HG03521 (cell line): ENCODE data around the gene GATAD2B.
"Not testable (repeated sequence)": the region's sequence is repeated elsewhere in the genome, so short reads cannot be mapped to it uniquely, and the experiment has no call there.

Experiments used
- ATAC-seq: cut with Tn5 transposase; IDR thresholded peaks from one replicate; pipeline ENCODE4 v1.9.1; 2021; ENCODE audit warnings: mild to moderate bottlenecking, moderate library complexity; ENCODE audit not compliant: unreplicated experiment

GATAD2B gene

DNA sequence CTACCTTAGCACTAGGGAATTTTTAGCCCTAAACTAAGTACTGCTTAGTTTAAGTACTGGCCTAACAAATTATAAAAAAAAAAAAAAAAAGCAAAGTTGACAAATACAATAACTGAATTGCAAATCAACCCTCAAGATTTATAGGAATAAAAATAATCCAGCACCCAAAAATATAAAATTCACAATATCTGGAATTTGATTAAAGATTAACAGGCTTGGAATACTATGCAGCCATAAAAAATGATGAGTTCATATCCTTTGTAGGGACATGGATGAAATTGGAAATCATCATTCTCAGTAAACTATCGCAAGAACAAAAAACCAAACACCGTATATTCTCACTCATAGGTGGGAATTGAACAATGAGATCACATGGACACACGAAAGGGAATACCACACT lies 78.4 kb downstream of the GATAD2B start:
- ATAC-seq: not testable (repeated sequence)

DNA sequence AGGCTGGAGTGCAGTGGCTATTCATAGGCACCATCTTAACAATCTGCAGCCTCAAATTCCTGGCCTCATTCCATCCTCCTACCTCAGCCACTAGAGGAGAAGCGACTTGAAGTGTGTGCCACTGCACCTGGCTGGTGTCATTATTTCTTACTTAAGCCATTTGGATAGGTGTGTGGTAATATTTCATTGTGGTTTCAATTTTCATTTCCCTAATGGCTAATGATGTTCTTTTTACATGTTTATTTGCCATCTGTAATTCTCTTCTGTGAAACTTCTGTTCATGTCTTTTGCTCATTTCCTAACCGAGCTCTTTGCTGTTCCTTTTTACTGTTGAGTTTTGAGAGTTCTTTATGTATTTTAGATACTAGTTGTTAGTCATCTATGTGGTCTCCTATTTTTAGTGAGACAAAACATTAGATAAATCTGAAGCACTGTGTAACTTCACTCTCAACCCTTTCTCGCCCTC lies 80.7 kb downstream of the GATAD2B start:
- peak; percentile 63 for ATAC-seq

DNA sequence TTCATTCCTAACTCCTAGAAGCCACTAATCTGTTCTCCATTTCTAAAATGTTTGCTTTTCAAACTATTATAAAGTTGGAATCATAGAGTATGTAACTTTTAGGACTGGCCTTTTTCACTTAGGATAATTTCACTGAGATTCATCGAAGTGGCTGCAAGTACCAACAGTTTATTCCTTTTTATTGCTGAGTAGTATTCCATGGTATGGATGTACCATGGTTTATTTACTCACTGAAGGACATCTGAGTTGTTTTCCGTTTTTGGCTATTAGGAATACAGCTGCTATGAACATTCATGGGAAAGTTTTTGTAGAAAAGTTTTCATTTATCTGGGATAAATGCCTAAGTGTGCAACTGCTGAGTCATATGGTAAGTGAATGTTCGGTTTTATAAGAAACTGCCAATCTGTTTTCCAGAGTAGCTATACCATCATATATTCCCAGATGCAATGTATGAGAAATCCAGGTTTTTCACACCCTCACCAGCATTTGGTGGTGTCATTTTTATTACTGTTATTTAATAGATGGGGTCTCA lies 81.2 kb downstream of the GATAD2B start:
- no peak for ATAC-seq

DNA sequence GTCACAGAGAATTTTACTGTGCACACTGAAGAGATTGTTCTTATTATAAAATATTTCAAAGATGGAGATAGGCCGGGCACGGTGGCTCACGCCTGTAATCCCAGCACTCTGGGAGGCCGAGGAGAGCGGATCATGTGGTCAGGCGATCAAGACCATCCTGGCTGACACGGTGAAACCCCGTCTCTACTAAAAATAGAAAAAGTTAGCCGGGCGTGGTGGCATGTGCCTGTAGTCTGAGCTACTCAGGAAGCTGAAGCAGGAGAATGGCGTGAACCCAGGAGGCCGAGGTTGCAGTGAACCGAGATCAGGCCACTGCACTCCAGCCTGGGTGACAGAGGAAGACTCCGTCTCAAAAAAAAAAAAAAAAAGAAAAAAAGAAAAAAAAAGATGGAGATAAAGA lies 82.0 kb downstream of the GATAD2B start:
- ATAC-seq: not testable (repeated sequence)

DNA sequence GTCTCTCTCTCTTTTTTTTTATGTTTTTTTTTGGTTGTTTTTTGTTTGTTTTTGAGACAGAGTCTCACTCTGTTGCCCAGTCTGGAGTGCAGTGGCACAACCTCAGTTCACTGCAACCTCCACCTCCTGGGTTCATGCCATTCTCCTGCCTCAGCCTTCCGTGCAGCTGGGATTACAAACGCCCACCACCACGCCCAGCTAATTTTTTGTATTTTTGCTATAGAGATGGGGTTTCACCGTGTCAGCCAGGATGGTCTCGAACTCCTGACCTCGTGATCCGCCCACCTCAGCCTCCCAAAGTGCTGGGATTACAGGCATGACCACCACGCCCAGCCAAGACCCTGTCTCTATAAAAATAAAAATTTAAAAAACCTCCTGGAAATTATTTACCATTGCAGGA lies 88.8 kb downstream of the GATAD2B start:
- not testable (repeated sequence) for ATAC-seq

DNA sequence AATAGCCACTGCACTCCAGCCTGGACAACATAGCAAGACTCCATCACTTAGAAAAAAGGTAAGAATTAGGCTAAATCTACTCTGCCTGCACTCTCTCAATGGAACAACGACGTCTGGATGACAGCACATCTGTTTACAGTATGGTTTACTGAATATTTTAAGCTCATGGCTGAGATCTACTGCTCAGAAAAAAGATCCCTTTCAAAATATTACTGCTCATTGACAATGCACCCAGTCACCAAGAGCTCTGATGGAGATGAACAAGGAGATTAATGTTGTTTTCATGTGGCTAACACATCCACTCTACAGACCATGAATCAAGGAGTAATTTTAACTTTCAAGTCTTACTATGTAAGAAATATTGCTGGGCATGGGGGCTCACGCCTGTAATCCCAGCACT lies 89.6 kb downstream of the GATAD2B start:
- no peak for ATAC-seq

DNA sequence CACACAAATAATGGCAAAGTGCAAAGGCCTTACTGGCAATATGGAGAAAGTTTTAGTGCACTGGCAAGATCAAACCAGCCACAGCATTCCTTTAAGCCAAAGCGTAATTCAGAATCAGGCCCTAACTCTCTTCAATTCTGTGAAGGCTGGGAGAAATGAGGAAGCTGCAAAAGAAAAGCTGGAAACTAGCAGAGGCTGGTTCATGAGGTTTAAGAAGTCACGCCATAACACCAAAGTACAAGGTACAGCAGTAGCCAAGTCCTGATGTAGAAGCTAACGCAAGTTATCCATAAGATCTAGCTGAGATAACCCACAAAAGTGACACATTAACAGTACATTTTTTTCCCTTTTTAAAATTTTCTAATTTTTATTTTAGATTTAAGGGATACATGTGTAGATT lies 90.5 kb downstream of the GATAD2B start:
- no peak for ATAC-seq

DNA sequence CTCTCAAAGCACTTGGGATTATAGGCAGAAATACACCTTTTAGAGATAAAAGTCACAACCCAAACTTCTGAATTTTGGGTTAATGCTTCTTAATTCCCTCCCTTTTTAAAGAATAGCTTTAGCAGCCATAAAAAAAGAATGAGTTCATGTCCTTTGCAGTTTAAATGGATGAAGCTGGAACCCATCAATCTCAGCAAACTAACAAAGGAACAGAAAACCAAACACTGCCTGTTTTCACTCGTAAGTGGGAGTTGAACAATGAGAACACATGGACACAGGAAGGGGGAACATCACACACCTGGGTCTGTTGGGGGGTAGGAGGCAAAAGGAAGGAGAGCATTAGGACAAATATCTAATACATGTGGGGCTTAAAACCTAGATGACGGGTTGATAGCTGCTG lies 91.7 kb downstream of the GATAD2B start:
- no peak for ATAC-seq

DNA sequence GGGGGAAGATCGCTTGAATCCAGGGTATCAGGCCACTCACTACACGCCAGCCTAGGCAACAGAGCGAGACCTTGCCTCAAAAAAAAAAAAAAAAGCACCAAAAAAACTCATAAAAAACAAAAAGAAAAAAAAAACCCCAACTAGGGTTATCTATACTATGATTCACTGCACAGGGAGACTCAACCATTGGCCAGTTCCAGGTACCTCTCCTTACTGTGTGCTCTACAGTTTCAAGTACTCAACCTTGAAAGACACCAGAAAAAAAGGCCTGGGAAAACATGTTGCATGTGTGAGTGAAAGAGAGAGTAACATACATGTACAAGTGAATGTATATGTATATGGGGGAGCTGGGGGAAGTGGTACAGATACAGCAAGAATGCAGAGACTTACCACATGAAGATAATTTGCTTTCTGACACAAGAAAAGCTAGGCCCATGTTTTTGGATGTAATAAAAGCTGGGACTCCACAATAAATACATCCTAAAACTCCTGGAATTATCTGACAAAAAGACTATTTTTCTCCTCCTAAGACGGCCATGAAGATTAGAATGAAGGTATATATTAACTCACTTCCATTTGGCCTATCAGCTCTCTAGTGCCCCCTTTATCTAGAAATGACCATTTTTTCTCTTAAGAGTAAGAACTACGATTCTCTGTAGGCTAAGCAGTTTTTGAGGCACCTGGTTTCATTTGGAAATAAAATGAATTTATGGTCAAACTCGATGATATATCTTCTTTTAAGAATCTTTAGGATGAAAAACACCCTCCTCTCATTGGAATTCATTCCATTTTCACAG lies 95.4 kb downstream of the GATAD2B start:
- no peak for ATAC-seq

DNA sequence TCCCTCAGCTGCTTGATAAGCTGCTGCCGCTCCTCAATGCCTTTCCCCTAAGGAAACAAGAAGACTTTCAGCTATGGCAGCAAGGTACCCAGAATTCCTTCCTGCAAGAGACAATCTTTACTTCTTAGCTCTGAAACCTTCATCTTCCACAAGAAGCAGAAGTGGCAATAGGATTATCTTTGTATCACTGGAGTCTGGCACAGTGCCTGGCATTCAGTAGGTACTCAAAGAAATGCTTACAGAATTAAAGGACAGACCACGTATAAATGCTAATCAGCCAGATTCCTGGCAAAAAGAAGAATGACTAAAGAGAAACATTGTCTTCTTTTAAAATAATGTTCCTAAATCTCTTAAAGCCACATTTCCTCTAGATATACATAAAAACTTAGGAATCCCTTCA lies 103.9 kb downstream of the GATAD2B start:
- ATAC-seq: no peak

DNA sequence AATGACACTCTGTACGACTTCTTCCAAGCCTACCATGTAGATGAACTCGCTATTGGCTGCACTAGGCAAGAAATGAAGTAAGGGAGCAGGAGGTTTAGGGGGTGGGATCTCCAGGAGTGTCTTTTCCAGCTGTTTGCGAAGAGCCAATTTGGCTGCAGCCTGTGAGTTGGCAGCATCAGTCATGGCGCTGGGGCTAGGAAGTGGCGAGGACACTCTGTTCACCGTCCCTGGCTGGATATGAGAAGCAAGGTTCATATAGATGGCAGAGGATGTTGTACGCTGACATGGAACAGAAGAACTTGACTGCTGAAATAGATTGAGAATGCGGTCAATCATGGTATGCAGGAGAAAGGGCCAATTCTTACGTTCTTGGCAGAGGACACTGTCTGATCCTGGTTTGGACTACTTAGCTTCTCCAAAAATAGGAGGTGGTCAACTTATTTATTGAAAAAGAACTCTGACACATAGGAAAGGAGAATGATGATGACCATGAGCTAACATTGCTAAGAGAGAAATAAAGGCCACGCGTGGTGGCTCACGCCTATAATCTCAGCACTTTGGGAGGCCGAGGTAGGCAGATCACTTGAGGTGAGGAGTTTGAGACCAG lies 106.4 kb downstream of the GATAD2B start:
- ATAC-seq: no peak

DNA sequence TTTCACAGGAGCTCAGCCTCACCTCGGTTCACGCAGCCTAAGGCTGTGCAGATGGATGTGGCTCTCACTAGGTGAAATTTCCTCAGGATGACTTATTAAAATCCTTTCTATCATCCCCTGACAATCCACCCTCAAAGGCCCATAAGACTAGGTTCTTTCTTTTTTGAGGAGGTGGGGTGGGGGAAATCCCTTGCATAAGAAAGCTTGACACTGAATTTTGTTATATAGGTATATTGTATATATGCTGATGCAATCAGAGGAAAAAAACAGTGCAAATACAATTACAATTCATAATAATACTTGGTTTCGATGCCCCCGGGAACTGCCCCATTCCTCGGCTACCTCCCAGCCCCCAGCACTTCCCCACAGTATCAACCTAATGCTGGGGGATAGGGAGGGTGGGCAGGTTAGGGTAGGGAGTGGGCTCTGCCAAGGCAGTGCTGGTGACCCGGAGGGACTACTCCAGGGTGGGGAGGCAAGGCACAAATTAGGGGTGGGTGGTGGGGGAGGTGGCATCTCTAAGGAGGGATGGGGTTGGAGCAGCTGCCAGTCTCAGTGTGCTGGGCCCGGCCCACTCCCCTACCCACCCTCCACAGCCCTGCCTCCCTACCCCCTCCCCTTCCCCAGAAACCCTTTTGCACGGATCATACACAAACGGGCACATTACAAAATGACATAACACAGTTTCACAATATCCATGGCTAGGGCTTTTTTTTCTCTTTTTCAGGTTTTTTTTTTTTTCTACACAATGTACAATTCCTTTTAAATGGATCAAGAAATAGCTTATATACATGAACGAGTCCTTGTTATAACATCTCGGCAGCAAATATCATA lies 116.7 kb downstream of the GATAD2B start:
- ATAC-seq: peak; percentile 16

DNA sequence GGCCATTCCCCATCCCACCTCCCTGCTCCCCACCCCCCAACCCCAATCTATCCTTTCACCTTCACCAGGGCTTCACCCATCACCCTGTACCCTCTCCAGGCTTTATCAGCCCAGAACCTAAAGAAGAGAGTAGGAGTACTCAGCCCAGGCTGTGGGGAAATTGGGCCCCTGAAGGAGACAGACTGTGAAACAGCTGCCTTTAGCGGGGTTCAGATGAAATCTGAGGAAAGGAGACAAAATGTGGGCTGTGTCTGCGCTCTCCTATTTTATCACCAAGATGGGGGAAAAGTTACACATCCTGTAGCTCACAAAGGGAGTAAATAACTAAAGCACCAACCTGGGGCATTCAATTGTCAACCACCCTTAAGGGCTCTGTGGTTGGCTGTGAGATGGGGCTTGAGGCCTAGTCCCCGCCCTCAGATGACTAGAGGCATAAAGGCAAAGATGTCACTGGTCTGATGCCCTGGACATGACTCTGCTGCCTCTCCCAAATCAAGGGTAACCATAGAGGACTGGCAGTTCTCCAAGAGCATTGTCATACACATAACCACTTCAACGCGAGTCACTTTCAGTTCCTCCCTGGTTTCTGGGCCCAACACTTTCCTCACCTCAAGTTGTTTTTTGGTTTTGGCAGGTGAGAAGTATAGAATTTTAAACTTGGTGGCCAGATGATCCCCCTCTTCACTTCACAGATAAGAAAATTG lies 117.6 kb downstream of the GATAD2B start:
- peak; percentile 89 for ATAC-seq

DNA sequence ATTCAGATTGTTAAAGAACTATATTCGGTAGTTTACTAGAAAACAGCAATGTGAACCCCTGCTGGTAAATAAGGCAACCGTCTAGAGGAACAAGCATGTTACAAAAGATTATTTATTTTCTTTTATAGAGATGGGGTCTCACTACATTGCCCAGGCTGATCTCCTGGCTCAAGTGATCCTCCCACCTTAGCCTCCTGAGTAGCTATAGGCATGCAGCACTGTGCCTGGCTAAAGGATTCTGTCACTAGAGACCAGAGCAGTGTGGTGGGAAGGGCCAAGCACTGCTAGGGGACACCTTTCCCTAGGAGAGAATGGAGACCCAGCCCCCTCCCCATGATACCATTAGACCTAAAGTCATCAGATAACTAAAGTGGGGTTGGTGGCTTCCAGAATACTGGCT lies 118.7 kb downstream of the GATAD2B start:
- ATAC-seq: no peak

DNA sequence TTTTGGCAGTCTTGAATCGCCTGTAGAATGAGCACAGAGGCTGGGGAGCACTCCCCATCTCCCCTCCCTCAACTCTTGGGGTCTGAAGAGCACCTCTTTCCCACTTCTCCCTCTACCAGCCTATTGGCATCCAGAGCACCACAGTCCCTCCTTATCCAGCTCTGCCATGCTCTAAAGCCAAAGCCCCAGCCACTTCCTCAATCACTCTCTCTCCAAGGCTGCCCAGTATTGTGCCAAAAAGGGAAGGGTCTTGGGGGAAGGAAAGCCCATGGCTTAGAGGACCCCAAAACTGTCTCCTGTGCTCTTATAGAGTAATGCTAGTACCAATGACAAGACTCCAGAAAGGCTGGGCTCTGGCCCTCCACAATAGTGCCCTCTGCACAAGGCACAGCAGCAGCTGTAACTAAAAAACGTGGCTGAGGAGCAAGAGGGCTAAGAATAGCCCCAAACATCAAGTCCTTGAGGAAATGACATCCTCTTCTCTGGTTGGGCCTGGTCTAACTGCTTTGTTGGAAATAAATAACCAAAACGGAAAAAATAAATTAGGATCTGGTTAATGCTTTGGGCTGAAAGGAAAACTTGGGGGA lies 119.2 kb downstream of the GATAD2B start:
- ATAC-seq: no peak

DNA sequence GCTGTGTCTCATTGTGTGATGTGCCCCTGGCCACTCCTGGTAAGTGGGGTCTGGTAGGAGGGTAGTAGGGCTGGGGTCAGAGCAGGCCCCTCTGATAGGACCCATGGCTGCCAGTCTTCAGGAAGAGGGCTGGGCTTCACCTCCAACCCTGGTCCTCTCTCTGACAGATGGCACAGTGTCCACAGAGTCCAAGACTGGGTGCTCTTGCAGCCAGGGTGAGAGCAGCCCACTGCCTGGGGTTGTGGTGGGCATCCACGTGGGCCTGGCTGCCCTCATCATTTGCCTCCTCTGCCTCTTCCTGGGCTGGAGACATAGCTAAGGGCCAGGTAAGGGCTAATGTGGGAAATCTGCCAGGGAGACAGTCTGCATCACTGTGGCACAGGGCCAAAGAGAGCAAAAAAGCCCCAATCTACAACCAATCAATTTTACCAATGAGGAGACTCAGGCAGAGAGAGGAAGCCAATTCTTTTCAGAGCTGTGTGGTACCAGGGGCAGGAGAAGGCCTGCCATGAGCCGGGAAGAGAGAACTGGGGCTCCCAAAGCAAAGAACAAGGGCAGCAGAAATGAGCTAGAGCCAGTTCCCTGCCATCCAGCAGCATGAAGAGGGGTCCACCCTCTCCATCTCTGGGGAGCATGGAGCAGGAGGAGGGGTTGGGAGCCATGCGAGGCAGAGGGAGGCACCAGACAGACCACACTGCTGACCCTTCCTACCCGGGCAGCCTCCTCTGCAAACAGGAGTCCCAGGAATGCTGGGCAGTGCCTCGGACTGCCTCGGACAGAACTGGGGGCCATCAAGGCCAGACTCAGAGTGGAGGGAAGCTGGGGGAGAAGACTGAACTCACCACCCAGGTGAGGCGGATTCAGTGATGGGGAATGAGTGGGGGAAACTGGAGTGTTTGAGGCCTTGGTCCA lies 120.7 kb downstream of the GATAD2B start:
- ATAC-seq: no peak

DNA sequence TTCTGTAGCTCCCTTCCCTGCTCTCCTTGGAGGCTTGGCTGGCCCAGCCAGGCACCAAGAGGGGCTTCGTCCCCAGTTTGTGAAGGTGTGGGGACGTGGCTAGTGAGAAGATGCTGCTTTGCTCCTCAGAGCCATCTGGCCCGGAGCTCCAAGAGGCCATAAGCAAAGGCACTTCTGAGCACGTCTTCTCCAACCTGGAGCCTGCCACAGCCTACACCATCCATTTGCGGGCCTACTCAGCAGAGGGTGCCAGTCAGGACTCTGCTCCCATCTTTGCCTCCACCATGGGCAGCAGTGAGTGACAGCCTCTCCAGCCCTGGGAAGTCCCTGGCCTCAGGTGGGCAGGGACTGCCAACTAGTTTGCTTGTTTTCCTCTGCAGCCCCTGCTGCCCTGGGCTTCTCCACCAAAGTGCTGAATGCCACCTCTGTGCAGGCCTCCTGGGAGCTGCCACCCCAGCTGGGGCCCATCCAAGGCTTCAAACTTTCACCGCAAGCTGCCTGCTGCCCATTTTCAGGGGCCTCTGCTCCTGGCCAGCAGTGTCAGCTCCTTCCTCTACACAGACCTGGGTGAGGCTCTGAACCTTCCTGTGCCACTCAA lies 121.6 kb downstream of the GATAD2B start:
- no peak for ATAC-seq

DNA sequence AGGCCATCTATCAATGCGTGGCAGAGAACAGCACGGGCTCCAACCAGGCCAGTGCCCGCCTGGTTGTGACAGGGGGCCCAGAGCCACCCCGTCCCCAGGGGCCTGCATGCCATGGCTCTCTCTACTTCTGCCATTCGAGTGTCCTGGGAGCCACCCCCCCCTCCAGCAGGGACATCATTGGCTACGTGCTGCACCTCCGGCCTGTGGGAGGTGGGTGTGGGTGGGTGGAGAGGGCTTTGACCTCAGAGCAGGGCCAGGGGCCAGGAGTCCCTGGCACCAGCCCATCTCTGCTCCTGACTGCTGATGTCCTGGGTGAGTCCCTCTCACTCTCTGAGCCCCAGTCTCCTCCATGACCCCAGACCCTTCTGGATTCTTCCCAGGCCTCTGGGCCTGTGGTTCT lies 122.3 kb downstream of the GATAD2B start:
- ATAC-seq: no peak
